ES-I3 (cell line): ENCODE data around the gene TCF3.
"Not testable (repeated sequence)": the region's sequence is repeated elsewhere in the genome, so short reads cannot be mapped to it uniquely, and the experiment has no call there.

ENCODE experiments used
- H3K36me3 ChIP-seq: 2 replicates; pipeline ENCODE4 v1.6.1; 2013; ENCODE audit warnings: mild to moderate bottlenecking, low read length, control low read depth, moderate library complexity; ENCODE audit not compliant: insufficient read depth
- H3K4me1 ChIP-seq: 2 replicates; pipeline ENCODE4 v1.6.1; 2013; ENCODE audit warnings: mild to moderate bottlenecking, control low read depth, low read length; ENCODE audit not compliant: insufficient read depth
- H3K9ac ChIP-seq: 2 replicates; pipeline ENCODE4 v1.6.1; 2013; ENCODE audit warnings: low read depth, mild to moderate bottlenecking, low read length, moderate library complexity
- H3K9me3 ChIP-seq: 2 replicates; pipeline ENCODE4 v1.6.1; 2013; ENCODE audit warnings: mild to moderate bottlenecking, low read length, moderate library complexity; ENCODE audit not compliant: control insufficient read depth, insufficient read depth

The TCF3 gene

GRCh38 chr19:1649706-1650649 lies 2.4 kb downstream of the TCF3 start:
- Histone ChIP-seq H3K9ac (peak overlapping the region; percentile 94; the same call in 1 of the 2 replicates), H3K9me3 (no peaks in the 10 kb centered on the region), H3K36me3 (peaks cover 11% of the 10 kb centered on the region), H3K4me1 (no peaks in the 10 kb centered on the region)

DNA sequence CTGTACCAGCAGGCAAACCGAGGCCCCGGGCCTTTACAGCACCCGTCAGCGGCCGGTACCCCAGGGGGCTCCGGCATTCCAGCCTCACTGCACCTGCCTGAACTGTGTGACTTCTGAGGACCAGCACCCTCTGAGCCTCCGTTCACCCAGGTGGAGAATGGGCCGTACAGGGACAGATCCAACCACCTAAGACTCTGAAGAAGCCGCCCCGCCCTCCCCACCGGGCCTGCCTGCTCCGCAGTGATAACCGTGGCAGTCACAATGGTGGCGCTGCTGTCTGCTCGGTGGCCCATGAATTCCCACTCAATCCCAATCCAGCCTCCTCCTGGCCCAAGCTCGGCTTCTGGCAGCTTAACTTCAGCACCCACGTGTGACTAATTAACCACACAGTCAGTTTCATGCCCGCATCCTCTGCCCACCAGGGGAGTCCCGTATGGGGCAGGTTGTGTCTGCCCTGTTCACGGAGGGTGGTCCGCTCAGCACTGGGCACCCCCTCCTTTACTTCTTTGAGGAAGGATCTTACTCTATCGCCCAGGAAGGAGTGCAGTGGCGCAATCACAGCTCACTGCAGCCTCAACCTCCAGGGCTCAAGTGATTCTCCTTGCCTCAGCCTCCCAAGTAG lies 3.4 kb downstream of the TCF3 start:
- Histone ChIP-seq H3K9me3 (no peaks in the 10 kb centered on the region), H3K4me1 (no peaks in the 10 kb centered on the region), H3K36me3 (peaks cover 11% of the 10 kb centered on the region), H3K9ac (no peak overlapping the region)

DNA sequence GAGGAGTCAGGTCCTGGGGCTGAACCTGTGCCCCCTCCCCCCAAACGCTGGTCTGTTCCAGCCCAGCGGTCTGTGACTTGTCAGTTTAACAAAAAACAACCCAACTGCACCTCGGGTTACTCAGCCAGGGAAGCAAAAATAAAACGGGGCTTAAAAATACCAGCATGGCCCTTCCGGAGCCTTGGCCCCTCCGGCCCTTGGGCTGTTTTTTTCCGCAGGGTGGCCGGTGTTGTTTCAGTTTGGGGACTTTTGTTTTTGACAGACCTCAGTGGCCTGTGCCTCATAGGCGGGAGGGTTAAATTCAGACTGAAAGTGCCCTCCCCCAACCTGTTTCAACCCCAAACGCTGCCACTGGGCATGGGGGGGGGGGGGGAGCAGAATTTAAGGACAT lies 4.0 kb downstream of the TCF3 start:
- Histone ChIP-seq H3K9me3 (no peaks in the 10 kb centered on the region), H3K36me3 (peaks cover 11% of the 10 kb centered on the region), H3K4me1 (no peaks in the 10 kb centered on the region), H3K9ac (no peak overlapping the region)

DNA sequence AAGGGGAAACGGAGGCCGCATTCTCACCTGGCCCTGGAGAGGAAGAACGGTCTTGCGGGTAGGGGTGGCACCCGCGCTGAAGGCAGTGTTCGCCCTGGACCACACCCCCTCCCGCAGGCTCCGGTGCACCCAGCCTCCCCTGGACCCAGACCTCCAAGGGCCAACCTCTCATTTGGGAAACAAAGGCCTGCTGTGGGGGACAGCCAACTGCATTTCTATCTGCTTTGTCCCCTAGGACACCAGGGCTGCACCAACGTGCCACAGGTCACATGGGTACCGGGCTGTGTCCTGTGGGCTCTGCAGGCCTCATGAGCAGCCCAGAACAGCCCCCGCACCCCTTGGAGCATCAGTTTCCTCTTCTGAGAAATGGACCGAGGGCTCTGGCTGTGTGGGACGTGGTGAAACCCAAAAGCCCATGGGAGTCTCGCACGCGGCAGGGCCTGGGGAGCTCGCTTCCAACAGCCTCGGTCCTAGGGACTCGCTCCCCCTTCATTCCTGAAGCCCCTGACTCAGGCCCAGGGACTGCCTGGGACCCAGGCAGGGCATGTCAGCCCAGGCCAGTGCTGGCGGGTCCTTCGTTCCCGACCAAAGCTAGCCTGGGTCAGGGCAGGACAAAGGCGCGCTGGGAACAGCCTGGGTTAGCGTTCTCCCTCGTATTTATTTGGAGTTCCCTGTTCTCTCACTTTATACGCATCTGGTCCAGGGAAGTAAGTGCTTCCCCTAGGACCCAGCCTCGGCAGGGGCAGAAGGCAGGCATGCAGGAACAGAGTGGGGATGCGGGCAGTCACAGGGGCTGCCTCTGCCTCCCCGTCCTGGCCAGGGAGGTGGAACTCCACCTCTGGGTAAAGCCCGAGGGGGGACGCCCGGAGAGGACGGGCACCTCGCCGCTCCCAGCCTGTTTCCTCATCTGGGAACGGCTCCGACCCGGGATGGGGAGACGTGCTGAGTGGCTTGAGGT lies 4.6 kb downstream of the TCF3 start:
- no peaks in the 10 kb centered on the region for H3K9me3 ChIP-seq
- H3K4me1 ChIP-seq = no peaks in the 10 kb centered on the region
- no peak overlapping the region for H3K9ac ChIP-seq
- H3K36me3 ChIP-seq = peaks cover 17% of the 10 kb centered on the region

GRCh38 chr19:1646659-1647453 lies 5.6 kb downstream of the TCF3 start:
- H3K9me3 ChIP-seq = no peaks in the 10 kb centered on the region
- no peak overlapping the region for H3K9ac ChIP-seq
- no peaks in the 10 kb centered on the region for H3K4me1 ChIP-seq
- H3K36me3 ChIP-seq = peaks cover 20% of the 10 kb centered on the region

DNA sequence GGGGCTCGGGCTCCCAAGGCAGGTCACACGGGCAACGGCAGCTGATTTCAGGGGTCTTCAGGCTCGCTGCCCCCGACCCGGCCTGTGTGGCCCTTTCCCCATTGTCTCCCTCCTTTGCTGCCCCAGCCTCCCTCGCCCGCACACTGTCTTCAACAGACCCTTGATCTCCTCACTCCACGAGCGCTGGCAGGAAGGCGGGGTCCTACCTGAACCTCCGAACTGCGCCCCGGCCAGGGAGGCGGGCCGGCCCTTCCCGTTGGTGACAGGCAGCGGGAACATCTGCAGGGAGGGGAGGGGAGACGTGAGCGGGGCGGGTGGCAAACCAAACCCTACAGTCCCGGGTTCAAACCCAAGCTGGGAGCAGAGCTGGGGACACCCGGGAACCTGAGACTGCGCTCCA lies 6.3 kb downstream of the TCF3 start:
- H3K36me3 ChIP-seq = peaks cover 20% of the 10 kb centered on the region
- H3K9ac ChIP-seq = no peak overlapping the region

DNA sequence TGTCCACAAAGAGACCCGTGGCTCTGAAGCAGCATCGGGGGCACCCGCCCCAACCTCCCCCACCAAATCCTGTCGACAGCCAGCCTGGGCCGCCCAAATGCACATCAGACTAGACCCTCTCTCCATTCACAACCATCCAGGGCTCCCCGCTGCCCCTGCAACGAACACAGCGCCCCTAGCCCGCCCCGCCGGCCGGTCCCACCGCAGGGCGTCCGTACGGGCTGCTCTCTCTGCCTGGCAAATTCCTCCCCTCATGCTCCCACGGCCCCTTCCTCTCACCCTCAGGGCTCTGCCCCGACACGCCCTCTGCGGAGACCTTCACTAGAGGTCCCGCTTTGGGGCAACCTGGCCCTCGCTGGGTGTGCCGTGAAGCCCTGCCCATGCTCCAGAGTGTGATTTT lies 7.1 kb downstream of the TCF3 start:
- Histone ChIP-seq H3K9ac (no peak overlapping the region), H3K36me3 (peaks cover 20% of the 10 kb centered on the region), H3K4me1 (no peaks in the 10 kb centered on the region), H3K9me3 (no peaks in the 10 kb centered on the region)

More for the DNA sequence above, 6.3 kb downstream of the TCF3 start:
- Histone ChIP-seq H3K4me1 (no peaks in the 10 kb centered on the region), H3K9me3 (no peaks in the 10 kb centered on the region)

- Histone ChIP-seq H3K4me1 (no peaks in the 10 kb centered on the region), H3K36me3 (peaks cover 20% of the 10 kb centered on the region), H3K9me3 (no peaks in the 10 kb centered on the region), H3K9ac (no peak overlapping the region)
Observed at GRCh38 chr19:1644070-1644469, 8.3 kb downstream of the TCF3 start.

GRCh38 chr19:1640893-1641448 lies 11.4 kb downstream of the TCF3 start:
- not testable (repeated sequence) for H3K9ac ChIP-seq, H3K9me3 ChIP-seq, H3K4me1 ChIP-seq
- peaks cover 20% of the 10 kb centered on the region for H3K36me3 ChIP-seq

- H3K9ac ChIP-seq = no peak overlapping the region
- no peaks in the 10 kb centered on the region; the same call in 1 of the 2 replicates for H3K9me3 ChIP-seq
- no peaks in the 10 kb centered on the region for H3K4me1 ChIP-seq
- peaks cover 18% of the 10 kb centered on the region; the same call in 1 of the 2 replicates for H3K36me3 ChIP-seq
Observed at GRCh38 chr19:1636325-1637236, 15.8 kb downstream of the TCF3 start.

DNA sequence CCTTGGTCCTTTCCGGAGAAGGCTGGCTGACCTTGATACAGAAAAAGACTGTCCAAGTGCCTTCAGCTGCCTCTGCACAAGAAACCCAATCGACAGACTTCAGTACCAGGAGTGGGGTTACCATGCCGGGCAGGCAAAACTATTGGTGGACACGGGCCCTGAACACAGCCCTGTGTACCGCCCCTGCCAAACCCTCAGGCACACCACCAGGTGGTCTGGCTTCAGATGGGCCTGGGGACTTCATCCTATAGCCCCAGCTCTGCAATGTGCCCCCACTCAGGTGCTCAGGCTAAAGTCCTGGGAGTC lies 17.5 kb downstream of the TCF3 start:
- Histone ChIP-seq H3K9me3 (no peaks in the 10 kb centered on the region; the same call in 1 of the 2 replicates), H3K4me1 (no peaks in the 10 kb centered on the region), H3K36me3 (peaks cover 18% of the 10 kb centered on the region; the same call in 1 of the 2 replicates), H3K9ac (no peak overlapping the region)

DNA sequence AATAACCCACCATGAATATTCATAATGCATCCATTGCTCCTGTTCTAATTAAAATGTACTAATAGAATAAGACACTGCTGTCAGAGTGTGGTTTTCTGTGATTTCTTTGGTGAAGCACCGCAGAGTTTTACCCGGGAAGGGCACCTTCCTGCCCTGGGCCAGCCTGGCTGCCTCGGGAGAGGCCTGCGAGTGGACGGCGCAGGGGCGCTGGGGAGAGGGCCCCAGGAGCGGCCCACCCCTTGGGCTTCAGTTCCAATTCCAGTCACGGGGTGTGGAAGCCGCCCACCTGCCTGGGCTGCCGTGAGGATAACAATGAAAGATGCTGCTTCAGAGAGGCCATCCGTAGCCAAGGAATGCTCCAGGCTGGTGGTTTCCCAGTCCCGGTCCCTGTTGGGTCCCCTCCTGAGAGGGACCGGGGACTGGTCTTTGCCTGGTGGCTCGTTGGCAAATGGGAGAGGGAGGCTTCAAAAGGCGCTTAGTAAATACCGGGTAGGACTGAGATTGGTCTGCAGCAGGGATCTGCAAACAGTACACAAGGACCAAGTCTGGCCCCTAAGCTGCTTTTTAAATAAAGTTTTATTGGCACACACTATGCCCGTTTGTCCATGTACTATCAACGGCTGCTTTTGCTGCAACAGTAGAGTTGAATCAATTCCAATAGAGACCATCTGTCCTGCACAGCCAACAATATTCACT lies 18.0 kb downstream of the TCF3 start:
- no peaks in the 10 kb centered on the region; the same call in 1 of the 2 replicates for H3K9me3 ChIP-seq
- H3K36me3 ChIP-seq = peaks cover 15% of the 10 kb centered on the region; the same call in 1 of the 2 replicates
- H3K4me1 ChIP-seq = no peaks in the 10 kb centered on the region
- no peak overlapping the region for H3K9ac ChIP-seq
